HG03520 (cell line): ENCODE results near the gene LTBP4.
"Not testable (repeated sequence)": the region's sequence is repeated elsewhere in the genome, so short reads cannot be mapped to it uniquely, and the experiment has no call there.

Source experiments
- ATAC-seq: cut with Tn5 transposase; IDR thresholded peaks from one replicate; pipeline ENCODE4 v1.9.1; 2021; ENCODE audit warnings: mild to moderate bottlenecking, moderate library complexity; ENCODE audit not compliant: unreplicated experiment

Gene LTBP4

DNA sequence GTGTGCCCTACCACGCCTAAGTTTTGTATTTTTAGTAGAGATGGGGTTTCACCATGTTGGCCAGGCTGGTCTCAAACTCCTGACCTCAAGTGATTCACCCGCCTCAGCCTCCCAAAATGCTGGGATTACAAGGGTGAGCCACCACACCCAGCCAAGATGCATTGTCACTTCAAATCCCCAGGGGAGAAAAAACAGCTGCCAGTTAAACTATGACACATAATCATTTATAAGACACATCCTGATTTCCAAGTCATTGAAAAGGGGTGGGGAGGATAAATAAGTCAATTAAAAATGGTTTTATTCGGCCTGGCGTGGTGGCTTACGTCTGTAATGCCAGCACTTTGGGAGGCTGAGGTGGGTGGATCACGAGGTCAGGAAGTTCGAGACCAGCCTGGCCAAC, 54.5 kb downstream of the LTBP4 start:
- not testable (repeated sequence) for ATAC-seq

- no peak for ATAC-seq
Measured at GRCh38 chr19:40658031-40658430, 56.9 kb downstream of the LTBP4 start.

GRCh38 chr19:40659116-40659515, 57.9 kb downstream of the LTBP4 start:
- no peak for ATAC-seq

GRCh38 chr19:40659566-40659965, 58.4 kb downstream of the LTBP4 start:
- no peak for ATAC-seq

DNA sequence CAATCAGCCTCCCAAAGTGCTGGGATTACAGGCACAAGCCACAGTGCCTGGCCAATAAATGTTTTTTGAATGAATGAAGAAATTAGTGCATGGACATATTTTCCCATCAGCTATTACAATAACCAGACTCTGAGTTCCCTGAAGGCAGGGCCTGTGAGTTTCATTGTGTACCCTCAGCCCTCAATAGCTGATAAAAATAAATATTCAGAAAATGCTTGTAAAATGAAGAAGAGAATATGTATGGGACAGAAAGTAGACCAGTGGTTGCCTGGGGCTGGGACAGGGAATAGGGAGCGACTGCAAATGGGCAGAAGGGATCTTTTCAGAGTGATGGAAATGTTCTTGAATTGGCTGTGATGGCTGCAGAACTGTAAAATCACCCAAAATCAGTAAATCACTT, 60.4 kb downstream of the LTBP4 start:
- no peak for ATAC-seq

- peak; percentile 85 for ATAC-seq
Measured at GRCh38 chr19:40662925-40663694, 61.9 kb downstream of the LTBP4 start.

DNA sequence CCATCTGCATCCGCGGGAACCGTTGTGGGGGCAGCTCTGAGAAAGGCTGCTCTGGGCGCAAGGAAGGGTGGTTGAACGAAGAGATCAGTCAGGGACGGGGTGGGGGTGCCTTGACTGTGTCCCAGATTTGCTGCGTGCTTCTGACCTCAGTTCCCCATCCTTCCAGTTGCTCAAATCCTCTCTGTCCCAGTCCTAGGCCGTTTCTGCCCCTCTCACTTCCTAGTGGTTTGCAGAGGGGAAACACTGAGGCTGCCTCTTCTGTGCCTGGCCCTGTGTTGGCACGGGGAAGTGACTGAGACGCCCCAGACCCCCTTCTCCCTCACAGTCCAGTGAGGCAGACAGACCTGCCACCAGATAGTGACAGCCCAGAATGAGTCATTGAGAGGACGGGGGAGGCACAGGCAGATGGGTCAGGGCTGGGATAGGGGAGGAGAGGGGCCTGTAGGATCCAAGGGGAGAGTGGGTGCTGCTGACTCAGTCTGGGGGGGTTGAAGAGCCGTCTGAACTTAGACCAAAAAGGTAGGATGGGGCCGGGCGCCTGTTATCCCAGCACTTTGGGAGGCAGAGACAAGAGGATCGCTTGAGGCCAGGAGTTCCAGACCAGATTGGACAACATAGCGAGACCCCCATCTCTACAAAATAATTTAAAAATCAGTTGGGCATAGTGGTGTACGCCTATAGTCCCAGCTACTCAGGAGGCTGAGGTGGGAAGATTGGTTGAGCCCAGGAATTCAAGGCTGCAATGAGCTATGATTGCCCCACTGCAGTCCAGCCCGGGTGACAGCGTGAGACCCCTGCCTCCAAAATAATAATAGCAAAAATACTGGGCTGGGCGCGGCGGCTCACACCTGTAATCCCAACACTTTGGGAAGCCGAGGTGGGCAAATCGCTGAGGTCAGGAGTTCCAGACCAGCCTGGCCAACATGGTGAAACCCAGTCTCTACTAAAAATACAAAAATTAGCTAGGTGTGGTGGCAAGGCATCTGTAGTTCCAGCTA, 62.8 kb downstream of the LTBP4 start:
- no peak for ATAC-seq

DNA sequence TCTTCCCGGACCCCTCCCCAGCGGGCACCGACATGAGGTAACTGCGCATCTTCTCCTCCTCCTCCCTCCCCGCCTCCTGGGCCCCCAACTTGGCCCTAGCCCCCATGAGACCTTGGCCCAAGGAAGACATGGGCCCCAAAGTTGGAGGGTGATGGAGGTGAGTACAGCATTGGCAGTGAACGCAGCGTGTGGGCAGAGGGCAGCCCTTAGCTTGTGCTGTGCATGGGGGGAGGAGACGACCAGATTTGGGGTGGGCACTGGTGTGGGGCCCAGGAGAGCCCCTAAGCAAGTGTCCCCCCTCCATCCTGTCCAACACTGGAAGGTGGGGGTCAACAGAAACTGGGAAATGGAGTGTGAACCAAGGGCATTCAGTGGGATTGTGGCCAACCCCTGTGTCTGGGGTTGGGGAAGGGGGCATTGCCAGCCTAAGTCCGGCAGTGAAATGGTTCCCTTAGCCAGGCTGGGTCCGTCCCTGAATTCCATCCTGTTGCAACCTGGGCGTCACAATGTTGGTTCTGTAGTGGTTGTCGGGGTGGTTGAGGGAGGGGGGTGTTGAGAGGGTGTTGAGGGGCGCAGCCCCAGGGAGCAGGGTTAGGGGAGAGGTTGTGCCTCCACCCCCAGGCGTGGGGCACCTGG, 65.8 kb downstream of the LTBP4 start:
- ATAC-seq = no peak

DNA sequence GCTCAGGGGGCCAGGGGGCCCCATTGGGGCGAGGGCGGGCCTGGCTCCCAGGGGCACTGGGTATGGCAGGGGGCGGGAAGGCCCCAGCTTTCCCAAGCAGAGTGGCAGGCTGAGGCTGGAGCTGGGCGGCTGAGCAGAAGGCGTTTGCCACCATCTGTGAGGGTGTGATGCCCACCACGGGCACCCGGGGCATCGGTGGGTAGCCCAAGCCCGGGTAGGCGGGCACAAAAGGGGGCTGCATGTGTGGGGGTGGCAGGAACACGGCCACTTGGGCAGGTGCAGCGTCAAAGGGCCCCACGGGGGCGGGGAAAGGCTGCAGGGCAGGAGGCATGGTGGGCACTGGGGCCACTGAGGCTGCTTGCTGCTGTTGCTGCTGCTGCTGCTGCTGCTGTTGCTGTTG, 66.4 kb downstream of the LTBP4 start:
- ATAC-seq = no peak

DNA sequence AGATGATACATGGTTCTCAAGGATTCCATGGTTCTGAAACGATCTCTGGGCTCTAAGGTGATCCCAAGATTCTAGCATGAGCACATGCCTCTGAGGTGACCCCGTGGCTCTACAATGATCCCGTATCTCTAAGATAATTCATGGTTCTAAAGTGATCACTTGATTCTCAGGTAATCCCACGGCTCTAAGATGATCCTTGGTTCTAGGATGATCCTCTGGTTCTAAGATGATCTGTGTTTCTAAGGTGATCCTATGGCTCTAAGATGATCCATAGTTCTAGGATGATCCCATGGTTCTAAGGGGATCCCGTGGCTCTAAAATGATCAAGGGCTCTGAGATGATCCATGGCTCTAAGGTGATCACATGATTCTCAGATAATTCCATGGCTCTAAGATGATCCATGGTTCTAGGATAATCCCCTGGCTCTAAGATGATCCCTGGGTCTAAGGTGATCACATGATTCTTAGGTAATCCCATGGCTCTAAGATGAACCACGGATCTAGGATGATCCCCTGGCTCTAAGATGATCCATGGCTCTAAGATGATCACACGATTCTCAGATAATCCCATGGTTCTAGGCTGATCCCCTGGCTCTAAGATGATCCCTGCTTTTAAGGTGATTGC, 67.9 kb downstream of the LTBP4 start:
- no peak for ATAC-seq

DNA sequence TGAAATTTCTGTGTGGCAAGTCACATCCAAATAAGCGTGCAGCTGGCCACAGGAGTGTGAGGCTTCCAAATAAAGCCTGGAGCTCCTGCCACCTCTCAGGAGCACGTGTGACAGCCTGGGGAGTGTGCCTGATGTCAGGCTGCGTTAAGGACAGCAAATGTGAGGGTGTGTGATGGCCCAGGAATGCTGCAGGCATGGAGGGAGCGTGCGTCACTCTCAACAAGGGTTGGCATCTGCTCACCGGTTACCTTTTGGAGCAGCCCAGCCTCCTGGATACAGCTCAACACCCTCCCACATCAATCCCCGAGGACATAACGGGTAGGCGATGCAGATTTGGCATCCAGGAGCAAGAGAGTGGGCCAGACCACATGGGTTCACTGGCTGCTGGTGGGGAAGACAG, 70.2 kb downstream of the LTBP4 start:
- no peak for ATAC-seq

DNA sequence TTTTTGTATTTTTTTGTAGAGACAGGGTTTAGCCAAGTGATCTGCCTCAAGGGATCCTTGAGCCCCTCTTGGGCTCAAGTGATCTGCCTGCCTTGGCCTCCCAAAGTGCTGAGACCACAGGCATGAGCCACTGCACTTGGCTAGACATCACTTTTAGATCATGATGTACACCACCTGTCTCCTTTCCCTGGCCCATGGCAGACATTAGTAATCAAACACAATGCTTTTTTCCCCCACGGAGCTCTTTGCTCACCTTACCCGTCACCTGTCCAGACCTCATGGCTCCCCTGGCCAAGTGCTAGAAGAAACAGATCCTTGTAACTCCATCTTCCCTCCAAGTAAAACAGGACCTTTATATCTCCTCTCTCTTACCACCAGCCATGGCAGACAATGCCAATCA, 70.9 kb downstream of the LTBP4 start:
- ATAC-seq = no peak

DNA sequence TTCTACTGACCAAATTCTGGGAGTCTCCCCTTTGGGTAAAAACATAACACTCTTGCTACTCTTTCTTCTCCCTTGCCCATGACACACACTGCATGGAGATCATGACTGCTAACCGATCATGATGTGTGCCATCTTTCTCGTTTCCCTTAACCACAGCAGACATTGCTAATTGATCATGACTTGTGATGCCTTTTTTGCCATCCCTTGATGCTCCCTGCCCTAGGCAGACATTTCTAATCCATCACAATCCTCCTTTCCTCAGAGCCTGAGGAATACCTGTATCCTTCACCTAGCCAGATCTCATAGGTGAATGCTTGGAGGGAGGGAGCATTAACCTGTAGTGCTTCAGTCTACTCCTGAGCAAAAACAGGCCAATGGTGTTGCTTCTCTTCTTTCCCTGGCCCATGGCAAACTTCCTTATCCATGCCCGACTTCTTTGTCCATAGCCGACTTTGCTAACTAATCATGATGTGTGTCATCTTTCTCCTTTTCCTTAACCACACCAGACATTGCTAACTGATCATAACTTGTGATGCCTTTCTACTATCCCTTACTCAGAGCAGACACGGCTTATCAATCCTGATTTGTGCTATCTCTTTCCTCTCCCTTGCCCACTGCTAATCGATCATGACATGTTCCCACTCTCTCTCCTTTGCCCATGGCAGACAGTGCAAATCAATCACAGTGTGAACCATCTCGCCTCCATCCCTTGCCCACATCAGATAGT, 71.6 kb downstream of the LTBP4 start:
- no peak for ATAC-seq

DNA sequence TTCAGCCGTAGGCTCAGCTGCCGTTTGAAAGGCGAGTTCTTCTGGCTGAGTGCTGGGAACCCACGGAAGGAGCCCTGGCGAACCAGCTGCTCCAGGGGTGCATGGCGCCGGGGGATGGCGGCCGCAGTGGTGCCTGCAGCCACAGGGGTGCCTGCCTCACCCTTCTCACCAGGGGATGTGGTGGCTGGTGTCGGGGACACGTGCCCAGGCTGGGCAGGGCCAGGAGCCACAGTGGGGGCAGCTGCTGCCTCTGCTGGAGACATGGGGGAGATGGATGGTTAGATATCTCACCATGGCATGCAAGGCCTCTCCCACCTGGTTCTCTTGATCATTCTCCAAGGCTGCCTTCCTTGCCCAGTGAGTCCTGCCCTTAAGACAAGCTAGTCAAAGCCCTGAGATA, 72.2 kb downstream of the LTBP4 start:
- ATAC-seq = no peak

GRCh38 chr19:40674291-40674690, 73.1 kb downstream of the LTBP4 start:
- ATAC-seq = no peak

DNA sequence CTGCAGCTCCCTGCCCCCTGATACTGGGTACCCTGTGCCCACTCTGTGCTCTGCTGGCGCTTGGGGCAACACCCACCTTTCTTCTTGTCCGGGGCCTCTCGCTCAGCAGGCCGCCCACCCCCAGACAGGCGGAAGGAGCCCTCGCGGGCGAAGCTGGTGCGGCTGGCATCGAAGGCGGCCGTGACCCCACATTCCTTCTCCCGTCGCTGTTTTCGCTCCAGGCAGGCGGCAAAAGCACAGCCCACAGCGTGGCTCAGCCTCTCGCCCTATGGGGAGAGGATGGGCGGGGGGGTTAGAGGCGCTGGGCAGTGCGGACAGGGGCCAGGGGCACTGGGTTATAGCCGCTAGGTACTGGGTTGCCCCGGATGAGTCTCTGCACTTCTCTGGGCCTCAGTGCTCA, 76.0 kb downstream of the LTBP4 start:
- no peak for ATAC-seq
